ENCODE results near the gene ZFP91.
"Not testable (repeated sequence)": the region's sequence is repeated elsewhere in the genome, so short reads cannot be mapped to it uniquely, and the experiment has no call there.

Gene ZFP91, protein sequence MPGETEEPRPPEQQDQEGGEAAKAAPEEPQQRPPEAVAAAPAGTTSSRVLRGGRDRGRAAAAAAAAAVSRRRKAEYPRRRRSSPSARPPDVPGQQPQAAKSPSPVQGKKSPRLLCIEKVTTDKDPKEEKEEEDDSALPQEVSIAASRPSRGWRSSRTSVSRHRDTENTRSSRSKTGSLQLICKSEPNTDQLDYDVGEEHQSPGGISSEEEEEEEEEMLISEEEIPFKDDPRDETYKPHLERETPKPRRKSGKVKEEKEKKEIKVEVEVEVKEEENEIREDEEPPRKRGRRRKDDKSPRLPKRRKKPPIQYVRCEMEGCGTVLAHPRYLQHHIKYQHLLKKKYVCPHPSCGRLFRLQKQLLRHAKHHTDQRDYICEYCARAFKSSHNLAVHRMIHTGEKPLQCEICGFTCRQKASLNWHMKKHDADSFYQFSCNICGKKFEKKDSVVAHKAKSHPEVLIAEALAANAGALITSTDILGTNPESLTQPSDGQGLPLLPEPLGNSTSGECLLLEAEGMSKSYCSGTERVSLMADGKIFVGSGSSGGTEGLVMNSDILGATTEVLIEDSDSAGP

DNA sequence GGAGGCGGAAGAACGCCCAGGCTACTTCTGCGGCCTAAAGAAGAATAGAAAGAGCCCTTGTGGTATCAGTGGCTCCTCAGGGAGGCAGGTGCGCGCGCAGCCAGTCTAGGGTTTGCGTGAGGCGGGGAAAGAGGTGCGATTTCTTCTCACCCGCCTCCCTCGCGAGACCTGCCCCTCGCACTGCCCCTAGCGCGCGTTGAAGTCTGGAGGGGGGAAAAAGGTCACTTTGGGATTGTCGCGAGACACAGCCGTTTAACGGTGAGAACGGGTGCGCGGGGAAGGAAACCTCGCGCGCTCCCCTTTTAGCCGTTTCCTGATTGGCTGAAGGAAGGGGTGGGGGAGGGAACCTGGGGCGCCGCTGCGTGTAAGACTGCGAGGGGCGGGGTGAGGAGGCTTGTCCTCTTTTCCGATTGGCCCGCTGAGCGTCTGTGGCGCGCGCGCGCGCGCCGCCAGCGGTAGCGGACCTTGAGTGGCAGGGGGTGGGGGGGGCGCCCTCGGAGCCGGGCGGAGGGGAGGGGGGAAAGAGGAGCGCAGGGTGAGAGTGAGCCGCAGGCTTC, at the start of gene ZFP91:
TSS of gene ZFP91 (plus strand) at position 429 of the 557 bp plus-strand sequence. CDS start 219 bp downstream, outside the sequence.
- peak; percentile 47 for DNase-seq (ENCODE audit: low spot score)

DNA sequence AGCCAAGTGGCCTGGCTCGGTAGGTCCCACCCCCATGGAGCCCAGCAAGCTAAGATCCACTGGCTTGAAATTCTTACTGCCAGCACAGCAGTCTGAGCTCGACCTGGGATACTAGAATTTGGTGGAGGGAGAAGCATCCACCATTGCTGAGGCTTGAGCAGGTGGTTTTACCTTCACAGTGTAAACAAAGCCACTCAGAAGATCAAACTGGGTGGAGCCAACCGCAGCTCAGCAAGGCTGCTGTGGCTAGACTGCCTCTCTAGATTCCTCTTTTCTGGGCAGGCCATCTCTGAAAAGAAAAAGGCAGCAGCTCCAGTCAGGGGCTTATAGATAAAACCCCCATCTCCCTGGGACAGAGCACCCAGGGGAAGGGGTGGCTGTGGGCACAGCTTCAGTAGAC, 48.6 kb upstream of the ZFP91 start:
- DNase-seq (ENCODE audit: low spot score), result no peak

DNA sequence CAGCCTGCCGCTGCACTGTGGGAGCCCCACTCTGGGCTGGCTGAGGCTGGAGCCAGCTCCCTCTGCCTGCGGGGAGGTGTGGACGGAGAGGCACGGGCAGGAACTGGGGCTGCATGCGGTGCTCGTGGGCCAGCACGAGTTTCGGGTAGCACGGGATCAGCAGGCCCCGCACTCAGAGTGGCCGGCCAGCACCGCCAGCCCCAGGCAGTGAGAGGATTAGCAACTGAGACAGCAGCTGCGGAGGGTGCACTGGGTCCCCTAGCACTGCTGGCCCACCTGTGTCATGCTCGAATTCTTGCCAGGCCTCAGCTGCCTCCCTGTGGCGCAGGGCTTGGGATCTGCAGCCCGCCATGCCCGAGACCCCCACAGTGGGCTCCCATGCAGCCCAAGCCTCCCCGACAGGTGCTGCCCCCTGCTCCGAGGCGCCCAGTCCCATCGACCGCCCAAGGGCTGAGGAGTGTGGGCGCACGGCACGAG, 47.0 kb upstream of the ZFP91 start:
- DNase-seq (ENCODE audit: low spot score), result no peak

DNA sequence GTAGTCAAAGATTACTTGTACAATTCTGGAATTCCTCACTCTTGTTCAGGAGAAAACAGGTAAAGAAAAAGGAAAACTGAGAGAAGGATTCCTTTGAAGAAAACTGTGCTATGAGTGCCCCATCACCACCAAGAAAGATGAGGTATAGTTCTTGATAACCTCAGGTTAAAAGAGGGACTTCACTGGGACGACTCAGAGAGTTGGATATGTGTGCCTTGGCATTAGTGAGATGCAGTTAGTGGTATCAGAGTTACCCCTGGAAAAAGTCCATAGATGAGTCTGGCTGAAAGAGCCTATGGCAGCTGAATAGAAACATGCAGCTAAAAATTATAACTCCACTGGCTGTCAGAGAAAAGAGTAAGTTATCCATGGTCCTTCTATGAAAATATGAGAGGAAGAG, 32.0 kb upstream of the ZFP91 start:
- DNase-seq (ENCODE audit: low spot score), result no peak

GRCh38 chr11:58549644-58550043, 29.2 kb upstream of the ZFP91 start:
- DNase-seq (ENCODE audit: low spot score), result no peak

- no peak for DNase-seq (ENCODE audit: low spot score)
Measured at GRCh38 chr11:58560842-58561241, 18.0 kb upstream of the ZFP91 start.

- no peak for DNase-seq (ENCODE audit: low spot score)
Measured at GRCh38 chr11:58561394-58562098, 17.3 kb upstream of the ZFP91 start.

- no peak for DNase-seq (ENCODE audit: low spot score)
Measured at GRCh38 chr11:58562375-58562800, 16.5 kb upstream of the ZFP91 start.

GRCh38 chr11:58564231-58564630, 14.6 kb upstream of the ZFP91 start:
- no peak for DNase-seq (ENCODE audit: low spot score)

DNA sequence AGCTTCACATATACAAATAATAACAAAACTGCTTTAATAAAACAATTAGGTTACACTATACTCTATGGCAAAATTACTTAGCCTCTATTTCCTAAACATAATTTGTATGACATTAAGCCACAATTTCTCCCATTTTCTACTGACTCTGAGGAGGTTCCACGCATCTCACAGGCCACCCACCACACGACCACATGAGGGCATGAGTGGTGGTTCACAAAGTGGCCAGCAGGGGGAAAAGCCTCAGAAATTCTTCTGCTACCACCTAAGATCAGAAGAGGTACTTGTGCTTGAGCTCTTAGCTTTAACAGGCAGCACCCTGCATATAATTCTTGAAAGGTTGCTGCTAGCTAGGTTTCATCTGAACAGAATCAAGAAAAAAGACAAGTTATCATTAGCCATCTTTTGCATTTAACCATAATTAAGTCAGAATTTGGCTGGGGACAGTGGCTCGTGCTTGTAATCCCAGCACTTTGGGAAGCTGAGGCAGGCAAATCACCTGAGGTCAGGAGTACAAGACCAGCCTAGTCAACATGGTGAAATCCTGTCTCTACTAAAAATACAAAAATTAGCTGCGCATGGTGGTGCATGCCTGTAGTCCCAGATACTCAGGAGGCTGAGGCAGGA, 10.9 kb upstream of the ZFP91 start:
- peak; percentile 10 for DNase-seq (ENCODE audit: low spot score)

DNA sequence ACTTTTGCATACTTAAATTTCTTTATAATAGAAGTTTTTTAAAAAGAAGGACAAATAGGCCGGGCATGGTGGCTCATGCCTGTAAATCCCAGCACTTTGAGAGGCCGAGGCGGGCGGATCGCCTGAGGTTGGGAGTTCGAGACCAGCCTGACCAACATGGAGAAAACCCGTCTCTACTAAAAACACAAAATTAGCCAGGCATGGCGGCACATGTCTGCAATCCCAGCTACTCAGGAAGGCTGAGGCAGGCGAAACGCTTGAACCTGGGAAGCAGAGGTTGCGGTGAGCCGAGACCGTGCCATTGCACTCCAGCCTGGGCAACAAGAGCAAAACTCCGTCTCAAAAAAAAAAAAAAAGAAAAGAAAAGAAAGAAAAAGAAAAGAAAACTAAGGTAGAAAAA, 6.0 kb upstream of the ZFP91 start:
- not testable (repeated sequence) for DNase-seq (ENCODE audit: low spot score)

DNA sequence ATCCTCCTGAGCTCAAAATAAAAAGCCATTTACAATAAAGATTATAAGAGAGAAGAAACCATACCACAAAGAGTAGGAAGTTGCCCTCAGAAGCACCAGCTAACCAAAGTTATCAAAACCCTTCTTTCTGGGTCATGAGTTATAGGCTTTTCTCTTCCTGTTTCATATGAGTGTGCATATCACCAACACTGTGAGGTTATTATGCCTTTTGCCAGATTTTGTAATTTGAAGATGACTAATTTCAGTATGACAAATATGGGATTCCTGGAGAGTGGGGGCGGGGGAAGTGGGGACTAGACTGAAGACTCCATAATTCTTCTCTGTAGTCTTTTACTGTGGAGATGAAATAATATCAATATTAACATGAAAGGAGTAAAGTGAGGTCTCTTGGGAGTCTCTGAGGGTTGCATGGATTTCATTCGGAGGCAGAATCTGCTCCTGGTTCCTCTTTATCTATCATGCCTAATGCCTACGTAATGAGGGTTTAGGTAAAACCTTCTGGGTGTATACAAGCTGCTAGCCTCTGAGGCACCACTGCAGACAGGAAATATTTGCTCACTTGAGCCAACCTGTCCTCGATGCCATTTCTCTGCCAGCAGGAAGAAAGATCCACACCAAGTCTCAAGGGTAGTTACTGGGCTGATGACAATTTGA, 5.3 kb upstream of the ZFP91 start:
- no peak for DNase-seq (ENCODE audit: low spot score)

DNA sequence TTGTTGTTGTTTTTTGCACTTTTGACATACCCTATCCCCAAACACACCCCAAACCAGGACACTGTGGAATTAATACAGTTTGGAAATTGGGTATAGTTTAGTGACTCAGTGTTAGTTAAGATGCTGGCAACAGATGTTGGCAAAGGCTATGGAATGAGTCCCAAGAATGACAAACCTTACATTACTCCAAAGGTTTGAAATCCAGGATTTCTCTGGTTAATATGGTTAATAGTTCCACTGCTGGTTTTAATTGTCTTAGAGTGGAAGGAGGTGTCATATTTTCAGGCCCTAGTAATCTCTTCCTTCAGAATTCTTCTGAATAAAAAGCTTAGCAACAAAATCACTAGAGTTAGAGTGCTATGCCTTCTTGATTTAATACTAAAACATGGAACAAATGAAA, 4.0 kb upstream of the ZFP91 start:
- no peak for DNase-seq (ENCODE audit: low spot score)

DNA sequence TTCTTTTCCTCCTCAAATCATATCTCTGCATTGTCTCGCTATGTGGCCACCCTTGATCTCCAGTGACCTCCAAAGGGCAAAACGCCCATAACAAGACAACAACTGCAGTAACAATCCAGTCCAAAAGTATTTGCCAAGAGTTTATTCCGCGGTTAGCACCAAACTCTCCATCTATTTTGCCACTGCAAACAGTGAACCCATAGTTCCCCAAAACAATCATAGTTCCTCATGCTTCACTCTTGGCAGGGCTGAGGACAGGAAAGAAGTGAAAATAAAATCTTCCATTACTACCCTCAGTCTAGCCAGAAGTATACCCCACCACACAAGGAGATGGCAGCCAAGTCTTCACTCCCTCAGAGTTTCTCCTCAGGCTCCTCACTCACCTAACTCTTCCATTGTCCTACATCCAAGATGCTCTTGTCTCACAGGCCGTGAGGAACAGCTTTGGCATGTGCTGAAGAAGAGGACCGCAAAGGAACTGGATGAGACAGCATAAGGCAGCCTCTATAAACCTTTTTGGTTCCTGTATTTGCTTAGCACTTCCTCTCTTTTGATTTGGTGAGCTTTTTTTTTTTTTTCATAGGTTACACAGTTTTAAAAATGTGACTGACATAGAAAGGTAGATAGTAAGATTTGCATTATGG, 3.4 kb upstream of the ZFP91 start, which contains the start of gene LPXN:
TSS of gene LPXN (minus strand) at position 480 of the 644 bp plus-strand sequence. CDS start at position 396, 84 bp downstream.
- DNase-seq (ENCODE audit: low spot score), result no peak

- DNase-seq (ENCODE audit: low spot score), result no peak
Measured at GRCh38 chr11:58576887-58577471, 1.9 kb upstream of the ZFP91 start.

- DNase-seq (ENCODE audit: low spot score), result peak; percentile 6
Measured at GRCh38 chr11:58577555-58578135, 1.2 kb upstream of the ZFP91 start.

DNA sequence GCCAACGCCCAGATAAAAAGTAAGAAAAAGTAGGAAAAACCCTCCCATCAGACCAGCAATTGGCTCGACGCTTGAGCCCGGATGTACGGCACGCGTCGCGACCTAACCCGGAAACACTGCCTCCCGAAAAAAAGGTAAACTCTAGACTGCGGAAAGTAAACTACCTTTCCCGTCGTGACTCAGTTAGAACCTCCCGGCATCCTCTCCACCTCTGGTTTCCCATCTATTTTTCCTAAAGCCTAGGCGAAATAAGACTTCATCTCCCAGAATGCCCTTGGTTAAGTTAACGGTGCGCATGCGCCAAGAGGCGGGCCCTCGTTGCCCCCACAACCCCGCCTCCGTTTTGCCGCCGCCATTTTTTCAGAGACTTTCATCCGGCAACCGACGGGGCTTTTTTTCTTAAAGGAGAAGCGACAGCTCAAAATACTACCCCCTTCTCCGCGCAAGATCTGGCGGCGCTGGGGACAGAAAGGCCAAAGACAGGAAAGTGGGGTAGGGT, 678 bp upstream of the ZFP91 start:
- DNase-seq (ENCODE audit: low spot score), result peak; percentile 9

DNA sequence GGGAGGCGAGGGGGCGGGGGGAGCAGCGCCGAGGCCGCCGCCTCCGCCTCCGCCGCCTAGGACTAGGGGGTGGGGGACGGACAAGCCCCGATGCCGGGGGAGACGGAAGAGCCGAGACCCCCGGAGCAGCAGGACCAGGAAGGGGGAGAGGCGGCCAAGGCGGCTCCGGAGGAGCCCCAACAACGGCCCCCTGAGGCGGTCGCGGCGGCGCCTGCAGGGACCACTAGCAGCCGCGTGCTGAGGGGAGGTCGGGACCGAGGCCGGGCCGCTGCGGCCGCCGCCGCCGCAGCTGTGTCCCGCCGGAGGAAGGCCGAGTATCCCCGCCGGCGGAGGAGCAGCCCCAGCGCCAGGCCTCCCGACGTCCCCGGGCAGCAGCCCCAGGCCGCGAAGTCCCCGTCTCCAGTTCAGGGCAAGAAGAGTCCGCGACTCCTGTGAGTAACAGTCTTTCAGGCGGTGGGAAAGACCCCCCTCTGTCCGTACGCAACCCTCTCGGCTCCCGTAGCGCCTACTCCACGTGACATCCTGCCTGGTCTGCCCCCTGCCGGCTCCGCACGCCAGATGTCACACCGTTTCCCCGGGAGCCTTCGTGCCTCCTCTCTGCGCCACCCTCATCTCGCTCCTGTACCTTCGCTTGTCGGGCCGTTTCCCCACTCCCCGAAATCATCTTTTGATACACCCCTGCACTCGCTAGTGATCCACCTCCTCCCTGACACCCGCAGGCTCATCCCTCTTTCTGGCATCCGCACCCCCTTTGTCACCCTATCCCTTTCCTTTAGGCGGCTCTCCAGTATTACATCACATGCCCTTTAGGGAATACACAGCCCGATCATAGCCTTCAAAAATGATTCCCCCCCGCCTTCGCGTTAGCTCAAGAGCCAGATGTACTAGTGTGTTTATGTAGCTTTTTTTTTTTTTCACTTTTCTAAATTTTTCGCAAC, 598 bp downstream of the ZFP91 start:
- peak; percentile 35 for DNase-seq (ENCODE audit: low spot score)

GRCh38 chr11:58580311-58580710, 1.4 kb downstream of the ZFP91 start:
- no peak for DNase-seq (ENCODE audit: low spot score)
